DOHH2 (cell line): ENCODE results near the gene TNFAIP3.

Source experiments
- EZH2phosphoT487 ChIP-seq: fragments of 200-600 bp; sonication (generic); IDR thresholded peaks from 2 replicates; pipeline ENCODE4 v1.6.1; 2017; ENCODE audit warnings: borderline replicate concordance, mild to moderate bottlenecking, antibody characterized with exemption, low read length, moderate library complexity, mixed read lengths
- TF ChIP-seq, protein P1 (sequence below): fragments of 200-600 bp; sonication (generic); IDR thresholded peaks from one replicate; pipeline ENCODE4 v1.5.1; 2014; ENCODE audit warnings: antibody characterized with exemption, mild to moderate bottlenecking, low read depth, low read length; ENCODE audit not compliant: poor library complexity, severe bottlenecking

DNA sequence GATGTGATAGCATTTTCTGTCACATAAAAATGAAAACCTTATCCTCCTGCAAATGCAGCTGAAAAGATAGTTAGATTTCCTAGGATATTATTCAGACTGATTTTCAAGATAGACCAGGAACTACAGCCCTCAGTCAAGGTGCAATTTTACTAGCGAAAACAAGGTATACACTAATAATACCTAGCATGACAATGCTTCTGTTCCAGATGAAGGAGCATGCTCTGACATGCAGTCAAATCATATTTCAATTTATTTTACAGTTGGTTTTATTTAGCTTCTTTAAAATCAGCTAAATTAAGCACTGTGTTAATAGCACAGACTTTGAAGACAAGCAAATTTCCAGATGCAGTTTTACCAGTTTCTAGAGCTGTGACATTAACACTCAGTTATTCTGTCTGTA, 14.2 kb upstream of the TNFAIP3 start:
- TF ChIP-seq, protein P1, sequence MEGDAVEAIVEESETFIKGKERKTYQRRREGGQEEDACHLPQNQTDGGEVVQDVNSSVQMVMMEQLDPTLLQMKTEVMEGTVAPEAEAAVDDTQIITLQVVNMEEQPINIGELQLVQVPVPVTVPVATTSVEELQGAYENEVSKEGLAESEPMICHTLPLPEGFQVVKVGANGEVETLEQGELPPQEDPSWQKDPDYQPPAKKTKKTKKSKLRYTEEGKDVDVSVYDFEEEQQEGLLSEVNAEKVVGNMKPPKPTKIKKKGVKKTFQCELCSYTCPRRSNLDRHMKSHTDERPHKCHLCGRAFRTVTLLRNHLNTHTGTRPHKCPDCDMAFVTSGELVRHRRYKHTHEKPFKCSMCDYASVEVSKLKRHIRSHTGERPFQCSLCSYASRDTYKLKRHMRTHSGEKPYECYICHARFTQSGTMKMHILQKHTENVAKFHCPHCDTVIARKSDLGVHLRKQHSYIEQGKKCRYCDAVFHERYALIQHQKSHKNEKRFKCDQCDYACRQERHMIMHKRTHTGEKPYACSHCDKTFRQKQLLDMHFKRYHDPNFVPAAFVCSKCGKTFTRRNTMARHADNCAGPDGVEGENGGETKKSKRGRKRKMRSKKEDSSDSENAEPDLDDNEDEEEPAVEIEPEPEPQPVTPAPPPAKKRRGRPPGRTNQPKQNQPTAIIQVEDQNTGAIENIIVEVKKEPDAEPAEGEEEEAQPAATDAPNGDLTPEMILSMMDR = no peak
- no peak for TF ChIP-seq EZH2phosphoT487
